PC-3 (cell line): ENCODE measurements around the gene RAB26.
"Not testable (repeated sequence)": the region's sequence is repeated elsewhere in the genome, so short reads cannot be mapped to it uniquely, and the experiment has no call there.

ENCODE experiments used
- EZH2 ChIP-seq: fragments of 300-600 bp; sonication (generic); IDR thresholded peaks from one replicate; pipeline ENCODE4 v1.6.1; 2017; ENCODE audit warnings: antibody characterized with exemption, mild to moderate bottlenecking, low read length; ENCODE audit not compliant: unreplicated experiment
- TF ChIP-seq, protein P1 (sequence below): fragments of 300-600 bp; sonication (generic); conservative IDR thresholded peaks from 2 replicates; pipeline ENCODE4 v1.5.1; 2017; ENCODE audit warnings: antibody characterized with exemption, low read depth, mild to moderate bottlenecking, low read length

DNA sequence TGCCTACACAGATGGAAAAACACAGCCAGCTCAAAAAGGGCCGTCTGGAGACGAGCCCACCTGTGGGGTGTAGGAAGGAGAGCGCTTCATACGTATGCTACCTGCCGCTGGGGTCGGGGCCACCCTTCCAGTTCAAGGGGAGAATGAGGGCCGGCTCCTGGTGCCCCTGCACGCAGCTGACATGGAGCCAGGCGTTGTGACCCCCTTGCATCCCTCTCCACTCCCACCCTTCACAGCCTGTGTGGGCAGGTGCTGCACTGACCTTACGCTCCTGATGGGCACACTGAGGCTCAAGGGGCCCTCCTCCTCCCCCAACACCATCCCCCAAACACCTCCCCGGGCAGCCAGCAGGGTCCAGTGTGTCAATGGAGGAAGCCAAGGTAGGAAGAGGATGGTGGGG, 22.8 kb upstream of the RAB26 start:
- TF ChIP-seq, protein P1, sequence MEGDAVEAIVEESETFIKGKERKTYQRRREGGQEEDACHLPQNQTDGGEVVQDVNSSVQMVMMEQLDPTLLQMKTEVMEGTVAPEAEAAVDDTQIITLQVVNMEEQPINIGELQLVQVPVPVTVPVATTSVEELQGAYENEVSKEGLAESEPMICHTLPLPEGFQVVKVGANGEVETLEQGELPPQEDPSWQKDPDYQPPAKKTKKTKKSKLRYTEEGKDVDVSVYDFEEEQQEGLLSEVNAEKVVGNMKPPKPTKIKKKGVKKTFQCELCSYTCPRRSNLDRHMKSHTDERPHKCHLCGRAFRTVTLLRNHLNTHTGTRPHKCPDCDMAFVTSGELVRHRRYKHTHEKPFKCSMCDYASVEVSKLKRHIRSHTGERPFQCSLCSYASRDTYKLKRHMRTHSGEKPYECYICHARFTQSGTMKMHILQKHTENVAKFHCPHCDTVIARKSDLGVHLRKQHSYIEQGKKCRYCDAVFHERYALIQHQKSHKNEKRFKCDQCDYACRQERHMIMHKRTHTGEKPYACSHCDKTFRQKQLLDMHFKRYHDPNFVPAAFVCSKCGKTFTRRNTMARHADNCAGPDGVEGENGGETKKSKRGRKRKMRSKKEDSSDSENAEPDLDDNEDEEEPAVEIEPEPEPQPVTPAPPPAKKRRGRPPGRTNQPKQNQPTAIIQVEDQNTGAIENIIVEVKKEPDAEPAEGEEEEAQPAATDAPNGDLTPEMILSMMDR, result not testable (repeated sequence)
- not testable (repeated sequence) for TF ChIP-seq EZH2
